ENCODE results near the gene ZNF654. TPM values are rescaled to one million over a fixed set of nuclear protein-coding genes. Genes with fewer than 3 reads are reported as not detected.

Gene ZNF654
- total and polyA plus RNA-seq, 2 experiments from 2014 or later = 6.2 to 7.5 TPM

- peaks cover 2% of the 10 kb centered on the region; the same call in 2 of the 3 replicates for H3K4me1 Mint-ChIP-seq
- no peak for DNase-seq (ENCODE audit: low spot score)
- H3F3A ChIP-seq (replicated peaks; ENCODE audit: low read depth) = no peaks in the 10 kb centered on the region
- H3K9me2 ChIP-seq (ENCODE audit: insufficient read depth) = no peaks in the 10 kb centered on the region
- no peak overlapping the region for H3K4me2 ChIP-seq
- H3K27ac Mint-ChIP-seq = no peak overlapping the region
- no peak overlapping the region for H3K4me3 Mint-ChIP-seq
- no peaks in the 10 kb centered on the region for H4K20me1 ChIP-seq (replicated peaks; ENCODE audit: insufficient read depth)
- H3K27me3 ChIP-seq (ENCODE audit: insufficient read depth) = no peaks in the 10 kb centered on the region
- H3K79me2 ChIP-seq (replicated peaks; ENCODE audit: insufficient read depth) = peaks cover 52% of the 10 kb centered on the region
- H2AFZ ChIP-seq = no peak overlapping the region
- TF ChIP-seq EZH2 (IDR thresholded peaks at IDR 0.05; ENCODE audit: low read depth, unreplicated experiment) = no peak
- TF ChIP-seq CTCF (conservative IDR thresholded peaks at IDR 0.05; ENCODE audit: low read depth in 2 of 2) = no peak
- no peak for TF ChIP-seq NANOG (IDR thresholded peaks at IDR 0.05; ENCODE audit: borderline replicate concordance)
- TF ChIP-seq STAT1 (IDR thresholded peaks at IDR 0.05; ENCODE audit: unreplicated experiment) = no peak
- H3K9me3 Mint-ChIP-seq = 0 out of 3 replicates have a peak, but pooled peaks cover 2% of the 10 kb centered on the region
- 0 out of 2 replicates have a peak, but pooled peaks cover 3% of the 10 kb centered on the region for H3K4me1 ChIP-seq (ENCODE audit: insufficient read depth)
- no peak overlapping the region for H3K4me3 ChIP-seq
- no peak for ATAC-seq
- peaks cover 7% of the 10 kb centered on the region for H3K36me3 Mint-ChIP-seq (ENCODE audit: low read depth)
- H3K27ac ChIP-seq (ENCODE audit: low read depth) = no peak overlapping the region
- H3K27me3 Mint-ChIP-seq (ENCODE audit: insufficient read depth, low read depth, poor library complexity) = no peaks in the 10 kb centered on the region
- H3K36me3 ChIP-seq (ENCODE audit: insufficient read depth) = no peaks in the 10 kb centered on the region
Observed at GRCh38 chr3:88076712-88077111, 17.7 kb downstream of the ZNF654 start.

- ATAC-seq = no peak
- Mint-ChIP-seq H3K27ac (no peak overlapping the region; the same call in 1 of the 2 replicates), H3K4me3 (no peak overlapping the region), H3K27me3 (ENCODE audit: insufficient read depth, low read depth, poor library complexity) (no peaks in the 10 kb centered on the region), H3K36me3 (ENCODE audit: low read depth) (peaks cover 13% of the 10 kb centered on the region), H3K4me1 (peaks cover 6% of the 10 kb centered on the region; the same call in 2 of the 3 replicates), H3K9me3 (0 out of 3 replicates have a peak, but pooled peaks cover 2% of the 10 kb centered on the region)
- Histone ChIP-seq H3K27me3 (ENCODE audit: insufficient read depth) (no peaks in the 10 kb centered on the region), H2AFZ (no peak overlapping the region), H3K27ac (ENCODE audit: low read depth) (no peak overlapping the region), H3K4me1 (ENCODE audit: insufficient read depth) (0 out of 2 replicates have a peak, but pooled peaks cover 3% of the 10 kb centered on the region), H3K36me3 (ENCODE audit: insufficient read depth) (no peaks in the 10 kb centered on the region), H4K20me1 (replicated peaks; ENCODE audit: insufficient read depth) (no peaks in the 10 kb centered on the region), H3K4me2 (no peak overlapping the region), H3K4me3 (no peak overlapping the region), H3K9me2 (ENCODE audit: insufficient read depth) (no peaks in the 10 kb centered on the region), H3F3A (replicated peaks; ENCODE audit: low read depth) (no peaks in the 10 kb centered on the region), H3K79me2 (replicated peaks; ENCODE audit: insufficient read depth) (peaks cover 48% of the 10 kb centered on the region)
- TF ChIP-seq REST (IDR thresholded peaks at IDR 0.05; ENCODE audit: unreplicated experiment) (no peak), CTCF (conservative IDR thresholded peaks at IDR 0.05; ENCODE audit: low read depth in 2 of 2) (no peak), ZNF331 (CRISPR knock-in tag; IDR thresholded peaks at IDR 0.05; ENCODE audit: low read depth) (no peak), ZNF114 (CRISPR knock-in tag; IDR thresholded peaks at IDR 0.05) (no peak), ETS1 (IDR thresholded peaks at IDR 0.05) (no peak), EZH2phosphoT487 (IDR thresholded peaks at IDR 0.05; ENCODE audit: unreplicated experiment) (no peak), CREB1 (CRISPR knock-in tag; IDR thresholded peaks at IDR 0.05; ENCODE audit: low read depth) (no peak)
- no peak for DNase-seq (ENCODE audit: low spot score)
Observed at GRCh38 chr3:88078932-88079331, 19.9 kb downstream of the ZNF654 start.
